Loucy (cell line): ENCODE results near the gene CSF1R.

Source experiments
- CTCF ChIP-seq: fragments of 200-600 bp; sonication (generic); conservative IDR thresholded peaks from 2 replicates; pipeline ENCODE4 v1.5.1; 2014; ENCODE audit warnings: mild to moderate bottlenecking, antibody characterized with exemption, low read length
- EZH2phosphoT487 ChIP-seq: fragments of 200-600 bp; IDR thresholded peaks from 2 replicates; pipeline ENCODE4 v1.6.1; 2018; ENCODE audit warnings: antibody characterized with exemption, mild to moderate bottlenecking, moderate library complexity, borderline replicate concordance

DNA sequence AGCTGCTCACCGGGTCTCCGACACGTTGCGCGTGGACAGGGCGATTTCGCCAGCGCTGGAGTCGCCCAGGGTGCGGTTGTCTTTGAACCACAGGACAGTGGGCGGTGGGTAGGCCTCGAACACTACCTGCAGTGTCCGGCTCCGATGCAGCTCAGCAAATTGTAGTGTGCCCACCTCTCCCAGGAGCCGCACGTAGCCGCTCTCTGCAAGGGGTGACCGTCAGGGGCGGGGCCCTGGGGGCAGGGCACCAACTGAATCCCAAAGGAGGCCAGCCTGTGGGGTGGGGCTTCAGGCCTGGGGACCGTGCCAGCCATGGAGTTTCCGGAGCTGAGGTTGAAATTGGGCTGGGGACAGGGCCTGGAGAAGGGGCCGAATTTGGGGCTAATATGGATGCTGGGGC is 46.4 kb upstream of the CSF1R start:
- TF ChIP-seq CTCF: no peak
- no peak for TF ChIP-seq EZH2phosphoT487
